GM23338 (cell line): Measurements from ENCODE around the gene REPIN1. TPM values are rescaled to one million over a fixed set of nuclear protein-coding genes. Genes with fewer than 3 reads are reported as not detected.

Experiments
- ATAC-seq: fragments of 200-7000 bp; cut with Tn5 transposase; 3 replicates; pipeline ENCODE4 v1.9.1; 2020
- DNase-seq: peaks from one replicate; pipeline ENCODE4 v3.0.0-alpha.2; 2015; ENCODE audit warnings: low spot score
- H2AFZ ChIP-seq: fragments of 200-600 bp; sonication (generic); 2 replicates; pipeline ENCODE4 v1.8.0; 2016; ENCODE audit warnings: antibody characterized with exemption, mild to moderate bottlenecking, moderate library complexity
- H3F3A ChIP-seq: fragments of 200-600 bp; sonication (generic); replicated peaks from 2 replicates; pipeline ENCODE4 v1.8.0; 2017; ENCODE audit warnings: antibody characterized with exemption, mixed run types, low read depth
- H3K27ac ChIP-seq: fragments of 200-600 bp; sonication (generic); 2 replicates; pipeline ENCODE4 v1.6.1; 2016; ENCODE audit warnings: low read depth
- H3K27me3 ChIP-seq: fragments of 200-600 bp; sonication (generic); 2 replicates; pipeline ENCODE4 v1.8.0; 2016; ENCODE audit warnings: mild to moderate bottlenecking, mixed run types, moderate library complexity; ENCODE audit not compliant: insufficient read depth
- H3K36me3 ChIP-seq: fragments of 200-600 bp; sonication (generic); 2 replicates; pipeline ENCODE4 v1.8.0; 2016; ENCODE audit warnings: mild to moderate bottlenecking; ENCODE audit not compliant: insufficient read depth
- H3K4me1 ChIP-seq: fragments of 200-600 bp; sonication (generic); 2 replicates; pipeline ENCODE4 v1.8.0; 2016; ENCODE audit warnings: mild to moderate bottlenecking, moderate library complexity; ENCODE audit not compliant: insufficient read depth
- H3K4me2 ChIP-seq: fragments of 200-600 bp; sonication (generic); 2 replicates; pipeline ENCODE4 v1.7.1; 2017; ENCODE audit warnings: mixed run types
- H3K4me3 ChIP-seq: fragments of 200-600 bp; sonication (generic); 2 replicates; pipeline ENCODE4 v1.6.1; 2016; ENCODE audit warnings: mixed run types
- H3K79me2 ChIP-seq: fragments of 200-600 bp; sonication (generic); replicated peaks from 2 replicates; pipeline ENCODE4 v1.8.0; 2017; ENCODE audit warnings: mild to moderate bottlenecking; ENCODE audit not compliant: insufficient read depth
- H3K9me2 ChIP-seq: fragments of 200-600 bp; sonication (generic); 2 replicates; pipeline ENCODE4 v1.8.0; 2017; ENCODE audit not compliant: insufficient read depth
- H4K20me1 ChIP-seq: fragments of 200-600 bp; sonication (generic); replicated peaks from 2 replicates; pipeline ENCODE4 v1.8.0; 2017; ENCODE audit warnings: mild to moderate bottlenecking; ENCODE audit not compliant: insufficient read depth
- H3K27ac Mint-ChIP-seq: 2 replicates; pipeline ENCODE4 v1.8.0; 2020; ENCODE audit warnings: inconsistent platforms, mild to moderate bottlenecking, moderate library complexity, mixed read lengths
- H3K27me3 Mint-ChIP-seq: 3 replicates; pipeline ENCODE4 v1.8.0; 2022; ENCODE audit warnings: low read depth, mild to moderate bottlenecking, moderate library complexity, mixed read lengths, inconsistent platforms; ENCODE audit not compliant: insufficient read depth, poor library complexity
- H3K36me3 Mint-ChIP-seq: 3 replicates; pipeline ENCODE4 v1.8.0; 2021; ENCODE audit warnings: low read depth, mild to moderate bottlenecking, inconsistent platforms, moderate library complexity, mixed read lengths
- H3K4me1 Mint-ChIP-seq: 3 replicates; pipeline ENCODE4 v1.8.0; 2020; ENCODE audit warnings: mild to moderate bottlenecking, inconsistent platforms, mixed read lengths
- H3K4me3 Mint-ChIP-seq: 3 replicates; pipeline ENCODE4 v1.8.0; 2021; ENCODE audit warnings: moderate library complexity, mild to moderate bottlenecking, inconsistent platforms, mixed read lengths
- H3K9me3 Mint-ChIP-seq: 3 replicates; pipeline ENCODE4 v1.8.0; 2020; ENCODE audit warnings: moderate library complexity, mild to moderate bottlenecking, inconsistent platforms, mixed read lengths
- EZH2phosphoT487 ChIP-seq: fragments of 200-600 bp; sonication (generic); IDR thresholded peaks from one replicate; pipeline ENCODE4 v1.8.1; 2018; ENCODE audit warnings: antibody characterized with exemption; ENCODE audit not compliant: unreplicated experiment
- JUNB ChIP-seq: IDR thresholded peaks from one replicate; pipeline ENCODE4 v1.6.1; 2016; ENCODE audit warnings: antibody characterized with exemption; ENCODE audit not compliant: unreplicated experiment
- STAT1 ChIP-seq: IDR thresholded peaks from one replicate; pipeline ENCODE4 v1.6.1; 2016; ENCODE audit warnings: antibody characterized with exemption; ENCODE audit not compliant: unreplicated experiment
- ZNF114 ChIP-seq: fragments of 250-450 bp; sonication (Bioruptor Pico); IDR thresholded peaks from 2 replicates; pipeline ENCODE4 v1.5.0; 2020; ENCODE audit warnings: mild to moderate bottlenecking, moderate library complexity
- ZNF331 ChIP-seq: fragments of 250-450 bp; sonication (Bioruptor Pico); IDR thresholded peaks from 2 replicates; pipeline ENCODE4 v1.5.0; 2020; ENCODE audit warnings: low read depth, mild to moderate bottlenecking, moderate library complexity
- polyA plus RNA-seq: library from polyadenylated mRNA; unstranded; fragments of >200 nt; fragmentation: Nextera tagmentation; extraction: Ambion mirVana; gene quantifications from 2 replicates; pipeline ENCODE4 v1.2.1, GENCODE V29; 2016
- total RNA-seq: library from RNA; depleted of rRNA; stranded (reverse); fragments of >200 nt; shearing (Covaris generic); gene quantifications from 2 replicates; pipeline ENCODE4 v1.2.3, GENCODE V29; 2014
- TF ChIP-seq, protein P1 (sequence below): fragments of 250-450 bp; sonication (Bioruptor Pico); IDR thresholded peaks from 2 replicates; pipeline ENCODE4 v1.5.0; 2020; ENCODE audit warnings: mild to moderate bottlenecking, moderate library complexity
- TF ChIP-seq, protein P2 (sequence below), 2 experiments: fragments of 200-600 bp in 1 of 2; sonication (generic) in 1 of 2; conservative IDR thresholded peaks; 2 replicates each; pipeline versions ENCODE4 v1.5.1 to v1.6.1; 2016 to 2017; ENCODE audit warnings: antibody characterized with exemption in 2 of 2, low read depth in 2 of 2, mild to moderate bottlenecking in 2 of 2, moderate library complexity in 1 of 2

Gene REPIN1
- total and polyA plus RNA-seq, 2 experiments from 2014 or later, result 29.8 to 156 TPM

DNA sequence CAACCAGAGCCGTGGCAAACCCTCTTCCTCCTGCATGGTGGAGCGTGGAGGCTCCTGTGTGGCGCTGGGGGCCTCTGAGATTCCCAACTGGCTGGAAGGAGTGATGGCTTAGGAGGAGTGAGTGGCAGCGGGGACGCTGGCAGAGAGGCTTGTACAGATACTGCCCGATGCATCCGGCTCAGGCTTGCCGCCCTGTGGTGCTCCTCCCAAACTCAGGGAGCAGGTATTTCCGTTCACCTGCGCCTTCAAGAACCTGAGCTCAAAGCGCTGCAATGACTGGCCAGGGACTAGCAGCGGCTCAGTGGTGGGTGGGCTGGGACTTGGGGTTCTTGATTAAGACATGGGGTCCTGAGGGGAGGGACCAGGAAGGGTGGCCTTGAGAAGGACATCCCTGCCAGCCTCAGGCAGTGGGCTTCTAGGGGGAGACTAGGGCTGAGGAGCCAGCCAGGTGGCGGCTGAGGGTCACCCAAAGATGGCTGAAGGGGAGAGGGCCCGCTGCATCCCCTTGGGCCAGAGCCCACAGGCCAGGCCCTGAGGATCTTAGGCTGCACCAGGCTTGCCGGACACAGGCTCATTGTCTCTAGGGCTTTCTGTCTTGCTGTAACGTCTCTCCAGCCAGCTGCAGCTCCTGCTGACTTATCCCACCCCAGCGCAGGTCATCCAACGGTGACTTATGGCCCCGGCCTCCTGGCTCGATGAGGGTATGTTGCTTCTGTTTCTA lies 13.7 kb downstream of the REPIN1 start (continued):
- TF ChIP-seq, protein P1, sequence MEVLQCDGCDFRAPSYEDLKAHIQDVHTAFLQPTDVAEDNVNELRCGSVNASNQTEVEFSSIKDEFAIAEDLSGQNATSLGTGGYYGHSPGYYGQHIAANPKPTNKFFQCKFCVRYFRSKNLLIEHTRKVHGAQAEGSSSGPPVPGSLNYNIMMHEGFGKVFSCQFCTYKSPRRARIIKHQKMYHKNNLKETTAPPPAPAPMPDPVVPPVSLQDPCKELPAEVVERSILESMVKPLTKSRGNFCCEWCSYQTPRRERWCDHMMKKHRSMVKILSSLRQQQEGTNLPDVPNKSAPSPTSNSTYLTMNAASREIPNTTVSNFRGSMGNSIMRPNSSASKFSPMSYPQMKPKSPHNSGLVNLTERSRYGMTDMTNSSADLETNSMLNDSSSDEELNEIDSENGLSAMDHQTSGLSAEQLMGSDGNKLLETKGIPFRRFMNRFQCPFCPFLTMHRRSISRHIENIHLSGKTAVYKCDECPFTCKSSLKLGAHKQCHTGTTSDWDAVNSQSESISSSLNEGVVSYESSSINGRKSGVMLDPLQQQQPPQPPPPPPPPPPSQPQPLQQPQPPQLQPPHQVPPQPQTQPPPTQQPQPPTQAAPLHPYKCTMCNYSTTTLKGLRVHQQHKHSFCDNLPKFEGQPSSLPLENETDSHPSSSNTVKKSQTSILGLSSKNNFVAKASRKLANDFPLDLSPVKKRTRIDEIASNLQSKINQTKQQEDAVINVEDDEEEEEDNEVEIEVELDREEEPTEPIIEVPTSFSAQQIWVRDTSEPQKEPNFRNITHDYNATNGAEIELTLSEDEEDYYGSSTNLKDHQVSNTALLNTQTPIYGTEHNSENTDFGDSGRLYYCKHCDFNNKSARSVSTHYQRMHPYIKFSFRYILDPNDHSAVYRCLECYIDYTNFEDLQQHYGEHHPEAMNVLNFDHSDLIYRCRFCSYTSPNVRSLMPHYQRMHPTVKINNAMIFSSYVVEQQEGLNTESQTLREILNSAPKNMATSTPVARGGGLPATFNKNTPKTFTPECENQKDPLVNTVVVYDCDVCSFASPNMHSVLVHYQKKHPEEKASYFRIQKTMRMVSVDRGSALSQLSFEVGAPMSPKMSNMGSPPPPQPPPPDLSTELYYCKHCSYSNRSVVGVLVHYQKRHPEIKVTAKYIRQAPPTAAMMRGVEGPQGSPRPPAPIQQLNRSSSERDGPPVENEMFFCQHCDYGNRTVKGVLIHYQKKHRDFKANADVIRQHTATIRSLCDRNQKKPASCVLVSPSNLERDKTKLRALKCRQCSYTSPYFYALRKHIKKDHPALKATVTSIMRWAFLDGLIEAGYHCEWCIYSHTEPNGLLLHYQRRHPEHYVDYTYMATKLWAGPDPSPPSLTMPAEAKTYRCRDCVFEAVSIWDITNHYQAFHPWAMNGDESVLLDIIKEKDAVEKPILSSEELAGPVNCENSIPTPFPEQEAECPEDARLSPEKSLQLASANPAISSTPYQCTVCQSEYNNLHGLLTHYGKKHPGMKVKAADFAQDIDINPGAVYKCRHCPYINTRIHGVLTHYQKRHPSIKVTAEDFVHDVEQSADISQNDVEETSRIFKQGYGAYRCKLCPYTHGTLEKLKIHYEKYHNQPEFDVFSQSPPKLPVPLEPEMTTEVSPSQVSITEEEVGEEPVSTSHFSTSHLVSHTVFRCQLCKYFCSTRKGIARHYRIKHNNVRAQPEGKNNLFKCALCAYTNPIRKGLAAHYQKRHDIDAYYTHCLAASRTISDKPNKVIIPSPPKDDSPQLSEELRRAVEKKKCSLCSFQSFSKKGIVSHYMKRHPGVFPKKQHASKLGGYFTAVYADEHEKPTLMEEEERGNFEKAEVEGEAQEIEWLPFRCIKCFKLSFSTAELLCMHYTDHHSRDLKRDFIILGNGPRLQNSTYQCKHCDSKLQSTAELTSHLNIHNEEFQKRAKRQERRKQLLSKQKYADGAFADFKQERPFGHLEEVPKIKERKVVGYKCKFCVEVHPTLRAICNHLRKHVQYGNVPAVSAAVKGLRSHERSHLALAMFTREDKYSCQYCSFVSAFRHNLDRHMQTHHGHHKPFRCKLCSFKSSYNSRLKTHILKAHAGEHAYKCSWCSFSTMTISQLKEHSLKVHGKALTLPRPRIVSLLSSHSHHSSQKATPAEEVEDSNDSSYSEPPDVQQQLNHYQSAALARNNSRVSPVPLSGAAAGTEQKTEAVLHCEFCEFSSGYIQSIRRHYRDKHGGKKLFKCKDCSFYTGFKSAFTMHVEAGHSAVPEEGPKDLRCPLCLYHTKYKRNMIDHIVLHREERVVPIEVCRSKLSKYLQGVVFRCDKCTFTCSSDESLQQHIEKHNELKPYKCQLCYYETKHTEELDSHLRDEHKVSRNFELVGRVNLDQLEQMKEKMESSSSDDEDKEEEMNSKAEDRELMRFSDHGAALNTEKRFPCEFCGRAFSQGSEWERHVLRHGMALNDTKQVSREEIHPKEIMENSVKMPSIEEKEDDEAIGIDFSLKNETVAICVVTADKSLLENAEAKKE, result no peak
- TF ChIP-seq JUNB (no peak), EZH2phosphoT487 (no peak), STAT1 (no peak), ZNF114 (CRISPR knock-in tag) (no peak), ZNF331 (CRISPR knock-in tag) (no peak)

DNA sequence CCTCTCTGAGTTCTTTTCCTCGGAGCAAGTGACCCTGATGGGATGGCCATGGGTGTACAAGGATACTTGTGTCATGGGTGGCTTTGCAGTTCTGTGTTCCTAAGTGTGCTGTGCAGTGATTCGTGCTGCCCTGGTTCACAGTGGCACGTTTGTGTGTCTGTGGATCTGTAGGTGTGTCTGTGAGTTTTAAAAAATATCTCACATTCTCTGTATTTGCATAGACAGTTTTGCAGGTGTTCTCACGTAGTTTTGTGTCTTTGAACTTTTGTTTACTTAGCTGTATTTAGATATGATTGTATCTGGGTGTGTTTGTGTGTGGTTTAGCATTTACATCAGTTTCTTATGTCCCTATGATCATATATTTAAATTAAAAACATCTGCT lies 14.2 kb downstream of the REPIN1 start:
- Mint-ChIP-seq H3K4me1 (peaks cover 73% of the 10 kb centered on the region), H3K36me3 (peaks cover 28% of the 10 kb centered on the region), H3K27me3 (peaks cover 25% of the 10 kb centered on the region), H3K4me3 (peak overlapping the region; percentile 37; the same call in 1 of the 3 replicates), H3K27ac (peak overlapping the region; percentile 94), H3K9me3 (no peaks in the 10 kb centered on the region)
- DNase-seq, result no peak
- Histone ChIP-seq H3K36me3 (no peaks in the 10 kb centered on the region), H3K4me3 (peak overlapping the region; percentile 32; the same call in 1 of the 2 replicates), H4K20me1 (no peaks in the 10 kb centered on the region; the same call in none of the 2 replicates), H3K4me2 (peak overlapping the region; percentile 77), H3K79me2 (peaks cover 63% of the 10 kb centered on the region), H2AFZ (no peak overlapping the region), H3K4me1 (peaks cover 70% of the 10 kb centered on the region), H3F3A (peaks cover 35% of the 10 kb centered on the region), H3K27me3 (no peaks in the 10 kb centered on the region), H3K27ac (peak overlapping the region; percentile 93), H3K9me2 (no peaks in the 10 kb centered on the region)
- ATAC-seq, result no peak
- TF ChIP-seq, protein P1, result no peak
- TF ChIP-seq ZNF331 (CRISPR knock-in tag), result no peak
- TF ChIP-seq, protein P2, sequence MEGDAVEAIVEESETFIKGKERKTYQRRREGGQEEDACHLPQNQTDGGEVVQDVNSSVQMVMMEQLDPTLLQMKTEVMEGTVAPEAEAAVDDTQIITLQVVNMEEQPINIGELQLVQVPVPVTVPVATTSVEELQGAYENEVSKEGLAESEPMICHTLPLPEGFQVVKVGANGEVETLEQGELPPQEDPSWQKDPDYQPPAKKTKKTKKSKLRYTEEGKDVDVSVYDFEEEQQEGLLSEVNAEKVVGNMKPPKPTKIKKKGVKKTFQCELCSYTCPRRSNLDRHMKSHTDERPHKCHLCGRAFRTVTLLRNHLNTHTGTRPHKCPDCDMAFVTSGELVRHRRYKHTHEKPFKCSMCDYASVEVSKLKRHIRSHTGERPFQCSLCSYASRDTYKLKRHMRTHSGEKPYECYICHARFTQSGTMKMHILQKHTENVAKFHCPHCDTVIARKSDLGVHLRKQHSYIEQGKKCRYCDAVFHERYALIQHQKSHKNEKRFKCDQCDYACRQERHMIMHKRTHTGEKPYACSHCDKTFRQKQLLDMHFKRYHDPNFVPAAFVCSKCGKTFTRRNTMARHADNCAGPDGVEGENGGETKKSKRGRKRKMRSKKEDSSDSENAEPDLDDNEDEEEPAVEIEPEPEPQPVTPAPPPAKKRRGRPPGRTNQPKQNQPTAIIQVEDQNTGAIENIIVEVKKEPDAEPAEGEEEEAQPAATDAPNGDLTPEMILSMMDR (conservative IDR thresholded peaks at IDR 0.05; ENCODE audit: low read depth in 2 of 2), result no peak
